Endodermal cell (in vitro differentiated cells): ENCODE data around the gene DHRS7B. TPM values are rescaled to one million over a fixed set of nuclear protein-coding genes. Genes with fewer than 3 reads are reported as not detected.

Source experiments
- DNase-seq: peaks from one replicate; pipeline ENCODE4 v3.0.0-alpha.2; 2017
- H3K27ac ChIP-seq: 2 replicates; pipeline ENCODE4 v1.5.1; 2013; ENCODE audit warnings: mild to moderate bottlenecking, low read depth, low read length, moderate library complexity
- H3K27me3 ChIP-seq: 2 replicates; pipeline ENCODE4 v1.6.1; 2013; ENCODE audit warnings: mild to moderate bottlenecking, low read length, moderate library complexity; ENCODE audit not compliant: insufficient read depth, control insufficient read depth, poor library complexity, severe bottlenecking
- H3K36me3 ChIP-seq: 2 replicates; pipeline ENCODE4 v1.7.0; 2013; ENCODE audit warnings: mild to moderate bottlenecking, low read length, moderate library complexity; ENCODE audit not compliant: control insufficient read depth, insufficient read depth
- H3K4me1 ChIP-seq: one replicate; pipeline ENCODE4 v1.7.0; 2013; ENCODE audit warnings: low read length; ENCODE audit not compliant: control insufficient read depth, insufficient read depth
- H3K4me3 ChIP-seq: 2 replicates; pipeline ENCODE4 v1.5.1; 2013; ENCODE audit warnings: mild to moderate bottlenecking, low read length, moderate library complexity
- H3K9ac ChIP-seq: 2 replicates; pipeline ENCODE4 v1.6.1; 2013; ENCODE audit warnings: mild to moderate bottlenecking, low read length, moderate library complexity; ENCODE audit not compliant: poor library complexity, severe bottlenecking; ENCODE audit errors: extremely low read depth
- H3K9me3 ChIP-seq: 2 replicates; pipeline ENCODE4 v1.6.1; 2013; ENCODE audit warnings: mild to moderate bottlenecking, low read length, moderate library complexity; ENCODE audit not compliant: control insufficient read depth
- H3K27ac Mint-ChIP-seq: 2 replicates; pipeline ENCODE4 v1.8.0; 2020; ENCODE audit warnings: mixed read lengths
- H3K27me3 Mint-ChIP-seq: 2 replicates; pipeline ENCODE4 v1.8.0; 2021; ENCODE audit warnings: mild to moderate bottlenecking, mixed read lengths; ENCODE audit not compliant: insufficient read depth
- H3K36me3 Mint-ChIP-seq: 2 replicates; pipeline ENCODE4 v1.8.0; 2020; ENCODE audit warnings: low read depth, mixed read lengths
- H3K4me1 Mint-ChIP-seq: 2 replicates; pipeline ENCODE4 v1.8.0; 2020; ENCODE audit warnings: mixed read lengths
- H3K4me3 Mint-ChIP-seq: 2 replicates; pipeline ENCODE4 v1.8.0; 2020; ENCODE audit warnings: mild to moderate bottlenecking, moderate library complexity, mixed read lengths
- H3K9me3 Mint-ChIP-seq: 2 replicates; pipeline ENCODE4 v1.8.0; 2020; ENCODE audit warnings: mild to moderate bottlenecking, mixed read lengths
- WGBS, 2 experiments: methylation state at CpG; one replicate each; pipeline versions ENCODE4 v1.1.5 to v1.1.7; 2013; ENCODE audit warnings: missing lambda C conversion rate in 2 of 2, mixed read lengths in 1 of 2; ENCODE audit not compliant: insufficient coverage in 1 of 2, insufficient read length in 1 of 2; 5-methylcytosine and 5-hydroxymethylcytosine counted together
- total RNA-seq, 2 donors: library from RNA; stranded (reverse); fragmentation: NEBNext Ultra II Directional in 1 of 2; extraction: Animal tissue kit (Norgen Biotek cat#: 25700) in 1 of 2; gene quantifications; 2 replicates in 1 of 2; 3 replicates in 1 of 2; pipeline ENCODE4 v1.2.1, GENCODE V29; 2021
- TF ChIP-seq, protein P1 (sequence below): fragments of 200-600 bp; sonication (generic); conservative IDR thresholded peaks from 2 replicates; pipeline ENCODE4 v1.5.0; 2021; ENCODE audit warnings: antibody characterized with exemption, mild to moderate bottlenecking

Gene DHRS7B
- total RNA-seq, 2 donors from 2014 or later: 20.8 to 24.2 TPM

DNA sequence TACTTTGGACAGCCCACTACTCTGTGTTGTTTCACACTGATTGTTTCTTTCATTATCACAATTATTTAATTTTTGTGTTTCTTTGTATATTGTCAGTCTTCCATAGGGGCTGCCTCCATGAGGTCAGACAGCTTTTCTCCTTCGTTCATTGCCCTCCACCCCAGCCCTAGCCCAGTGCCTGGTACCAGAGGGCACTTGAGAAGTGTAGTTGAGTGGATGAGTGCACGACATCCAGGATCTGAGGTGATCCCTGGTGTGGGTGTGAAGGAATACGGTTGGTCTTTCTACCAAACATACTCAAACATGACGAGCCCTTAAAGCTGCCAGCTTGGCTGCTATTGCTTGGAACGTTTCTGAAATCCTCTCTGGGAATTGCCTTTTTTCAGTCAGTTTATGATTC lies 37.9 kb downstream of the DHRS7B start:
- WGBS, 2 experiments: 84 to 98% methylated on average over 3 to 4 of the region's 5 CpGs
- Mint-ChIP-seq H3K36me3 (peaks cover 10% of the 10 kb centered on the region), H3K4me3 (no peak overlapping the region), H3K27me3 (no peaks in the 10 kb centered on the region), H3K27ac (no peak overlapping the region), H3K9me3 (no peaks in the 10 kb centered on the region), H3K4me1 (peaks cover 3% of the 10 kb centered on the region)
- Histone ChIP-seq H3K9ac (no peak overlapping the region), H3K4me3 (no peak overlapping the region), H3K27me3 (no peaks in the 10 kb centered on the region), H3K4me1 (no peaks in the 10 kb centered on the region), H3K36me3 (no peaks in the 10 kb centered on the region), H3K27ac (no peak overlapping the region), H3K9me3 (no peaks in the 10 kb centered on the region)
- no peak for DNase-seq
- TF ChIP-seq, protein P1, sequence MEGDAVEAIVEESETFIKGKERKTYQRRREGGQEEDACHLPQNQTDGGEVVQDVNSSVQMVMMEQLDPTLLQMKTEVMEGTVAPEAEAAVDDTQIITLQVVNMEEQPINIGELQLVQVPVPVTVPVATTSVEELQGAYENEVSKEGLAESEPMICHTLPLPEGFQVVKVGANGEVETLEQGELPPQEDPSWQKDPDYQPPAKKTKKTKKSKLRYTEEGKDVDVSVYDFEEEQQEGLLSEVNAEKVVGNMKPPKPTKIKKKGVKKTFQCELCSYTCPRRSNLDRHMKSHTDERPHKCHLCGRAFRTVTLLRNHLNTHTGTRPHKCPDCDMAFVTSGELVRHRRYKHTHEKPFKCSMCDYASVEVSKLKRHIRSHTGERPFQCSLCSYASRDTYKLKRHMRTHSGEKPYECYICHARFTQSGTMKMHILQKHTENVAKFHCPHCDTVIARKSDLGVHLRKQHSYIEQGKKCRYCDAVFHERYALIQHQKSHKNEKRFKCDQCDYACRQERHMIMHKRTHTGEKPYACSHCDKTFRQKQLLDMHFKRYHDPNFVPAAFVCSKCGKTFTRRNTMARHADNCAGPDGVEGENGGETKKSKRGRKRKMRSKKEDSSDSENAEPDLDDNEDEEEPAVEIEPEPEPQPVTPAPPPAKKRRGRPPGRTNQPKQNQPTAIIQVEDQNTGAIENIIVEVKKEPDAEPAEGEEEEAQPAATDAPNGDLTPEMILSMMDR: no peak

DNA sequence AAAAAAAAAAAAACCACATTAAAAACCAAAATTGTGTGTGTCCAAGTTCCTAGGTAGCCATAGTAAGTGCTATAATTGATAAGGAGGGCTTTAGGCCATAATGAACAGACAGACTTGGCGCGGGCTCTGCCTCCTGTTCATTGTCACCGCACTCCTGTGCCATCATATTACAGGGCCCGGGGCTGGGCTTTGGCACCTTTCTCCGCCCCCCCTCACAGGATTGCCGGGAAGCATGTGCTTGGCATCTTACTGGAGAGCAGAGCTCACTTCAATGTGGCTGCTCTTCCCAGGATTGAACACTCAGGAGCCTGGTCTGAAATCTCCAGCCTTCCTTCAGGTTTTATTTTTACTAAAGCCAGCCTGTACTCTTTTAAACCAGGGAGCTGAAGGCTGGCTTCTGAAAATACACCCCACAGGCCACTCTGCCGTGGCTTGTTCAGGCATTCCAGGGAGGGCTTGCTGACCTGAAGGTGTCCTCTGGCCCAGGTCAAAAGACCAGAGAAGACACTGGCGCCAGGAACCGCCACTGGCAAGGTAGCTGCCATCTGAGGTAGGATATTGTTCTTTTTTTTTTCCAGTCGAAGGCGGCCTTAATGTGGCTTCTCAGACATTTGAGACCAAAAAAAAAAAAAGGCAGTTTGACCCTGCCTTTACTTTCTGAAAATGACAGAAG lies 39.3 kb downstream of the DHRS7B start:
- WGBS, 2 experiments: 94 to 97% methylated on average over 11 of the region's 11 CpGs
- no peak for DNase-seq

DNA sequence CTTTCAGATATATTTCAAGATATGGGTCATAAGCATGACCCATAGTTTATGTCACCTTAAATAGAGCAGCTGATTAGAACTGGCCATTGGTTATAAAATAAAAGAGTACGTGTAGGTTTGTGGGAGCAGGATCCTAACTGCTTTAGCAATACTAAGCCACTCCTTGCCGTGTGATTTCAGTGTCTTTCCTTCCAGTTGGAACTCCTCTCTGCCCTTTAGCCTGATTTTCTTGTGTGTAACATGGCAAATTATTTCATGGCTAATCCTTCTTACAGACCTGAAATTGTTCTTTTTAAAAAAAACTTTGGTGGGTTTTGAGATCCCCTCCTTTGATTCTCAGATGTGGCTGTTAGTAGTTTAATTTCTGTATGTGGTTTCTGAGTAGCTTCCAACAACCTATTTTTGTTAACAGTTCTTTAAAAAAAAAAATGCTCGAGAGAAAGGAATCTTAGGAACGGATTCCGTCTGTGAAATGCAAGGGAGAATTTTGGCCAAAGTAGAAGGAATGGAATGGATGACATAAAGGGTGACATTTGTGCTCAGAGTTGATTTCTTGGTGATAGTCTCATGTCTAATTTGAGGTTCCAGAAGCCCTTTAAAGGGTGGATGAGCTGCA lies 39.9 kb downstream of the DHRS7B start:
- H3K4me3 ChIP-seq: no peak overlapping the region
- Mint-ChIP-seq H3K4me3 (no peak overlapping the region), H3K27ac (no peak overlapping the region), H3K27me3 (no peaks in the 10 kb centered on the region), H3K36me3 (peaks cover 12% of the 10 kb centered on the region), H3K9me3 (no peaks in the 10 kb centered on the region), H3K4me1 (peaks cover 3% of the 10 kb centered on the region)
- TF ChIP-seq, protein P1: no peak
- 93 to 97% methylated on average over 2 to 5 of the region's 5 CpGs for whole genome bisulfite sequencing, 2 experiments
- no peaks in the 10 kb centered on the region for H3K4me1 ChIP-seq
- no peak for DNase-seq
- no peaks in the 10 kb centered on the region for H3K36me3 ChIP-seq
- no peak overlapping the region for H3K27ac ChIP-seq
- H3K9me3 ChIP-seq: no peaks in the 10 kb centered on the region
- no peak overlapping the region for H3K9ac ChIP-seq
- H3K27me3 ChIP-seq: no peaks in the 10 kb centered on the region

More for the DNA sequence above, 39.3 kb downstream of the DHRS7B start:
- Mint-ChIP-seq H3K9me3 (no peaks in the 10 kb centered on the region), H3K27ac (no peak overlapping the region), H3K4me3 (no peak overlapping the region), H3K36me3 (peaks cover 11% of the 10 kb centered on the region), H3K4me1 (peaks cover 3% of the 10 kb centered on the region), H3K27me3 (no peaks in the 10 kb centered on the region)
- H3K9me3 ChIP-seq: no peaks in the 10 kb centered on the region
- H3K27ac ChIP-seq: no peak overlapping the region
- TF ChIP-seq, protein P1: no peak
- H3K9ac ChIP-seq: no peak overlapping the region
- no peaks in the 10 kb centered on the region for H3K36me3 ChIP-seq
- no peak overlapping the region for H3K4me3 ChIP-seq
- no peaks in the 10 kb centered on the region for H3K27me3 ChIP-seq
- no peaks in the 10 kb centered on the region for H3K4me1 ChIP-seq
